GM12878 (cell line): ENCODE results near the gene MGLL. TPM values are rescaled to one million over a fixed set of nuclear protein-coding genes. Genes with fewer than 3 reads are reported as not detected.

Experiments used
- ATAC-seq: fragments of 200-7000 bp; cut with Tn5 transposase; 3 replicates; pipeline ENCODE4 v1.9.1; 2020; ENCODE audit warnings: mild to moderate bottlenecking, moderate library complexity
- BruUV-seq: library from RNA; stranded (reverse); fragments of 400-500 nt; replicated peaks from 2 replicates; lab custom pipeline; 2021; lab: Mats Ljungman, UMichigan
- CTCF ChIA-PET: fragments of 300-600 bp; sonication (Branson Sonifier 250); formaldehyde crosslinking; extraction: SDS; loops from one replicate; lab custom pipeline; 2021; ENCODE audit warnings: inconsistent platforms; lab: Yijun Ruan, JAX
- POLR2A ChIA-PET: fragments of 350-600 bp; formaldehyde crosslinking; extraction: SDS; loops from one replicate; lab custom pipeline; 2021; ENCODE audit warnings: inconsistent platforms; lab: Charles Lee
- RAD21 ChIA-PET: fragments of 300-600 bp; sonication (Branson Sonifier 250); formaldehyde crosslinking; loops from one replicate; lab custom pipeline; 2023; ENCODE audit warnings: antibody characterized with exemption; ENCODE audit not compliant: unreplicated experiment; lab: Charles Lee
- SMC1A ChIA-PET: fragments of 300-600 bp; sonication (Branson Sonifier 250); formaldehyde crosslinking; loops from one replicate; lab custom pipeline; 2023; ENCODE audit not compliant: unreplicated experiment, uncharacterized antibody; lab: Charles Lee
- DNase-seq: peaks from one replicate; pipeline ENCODE4 v3.0.0-alpha.2; 2011; ENCODE audit warnings: low read depth, low spot score
- FAIRE-seq: peaks from 3 replicates; lab custom pipeline; 2011; peaks lifted over from hg19 to GRCh38; lab: Jason Lieb, UNC
- H2AFZ ChIP-seq: 2 replicates; pipeline ENCODE4 v1.6.0; 2011; ENCODE audit warnings: low read depth, low read length, control low read depth; ENCODE audit not compliant: control insufficient read depth
- H3K27ac ChIP-seq: 2 replicates; pipeline ENCODE4 v1.5.1; 2011; ENCODE audit warnings: control low read depth; ENCODE audit not compliant: control insufficient read depth, insufficient read depth
- H3K27me3 ChIP-seq, 2 experiments: replicated peaks in 1 of 2; 2 replicates each; pipeline versions ENCODE4 v1.6.0 to v1.6.1; 2011; ENCODE audit warnings: low read length in 1 of 2; ENCODE audit not compliant: control insufficient read depth in 2 of 2, insufficient read depth in 2 of 2
- H3K36me3 ChIP-seq, 2 experiments: 2 replicates each; pipeline ENCODE4 v1.5.1; 2011; ENCODE audit warnings: low read length in 1 of 2; ENCODE audit not compliant: control insufficient read depth in 2 of 2, insufficient read depth in 2 of 2
- H3K4me1 ChIP-seq: 2 replicates; pipeline ENCODE4 v1.6.1; 2011; ENCODE audit warnings: mild to moderate bottlenecking, low read length, moderate library complexity, mixed read lengths; ENCODE audit not compliant: control insufficient read depth, insufficient read depth
- H3K4me2 ChIP-seq: 2 replicates; pipeline ENCODE4 v1.6.0; 2011; ENCODE audit warnings: control low read depth; ENCODE audit not compliant: control insufficient read depth, insufficient read depth
- H3K4me3 ChIP-seq: fragments of 200-600 bp; sonication (generic); 2 replicates; pipeline ENCODE4 v1.5.1; 2016
- H3K79me2 ChIP-seq: 2 replicates; pipeline ENCODE4 v1.6.0; 2011; ENCODE audit warnings: low read length; ENCODE audit not compliant: control insufficient read depth, insufficient read depth
- H3K9ac ChIP-seq: 2 replicates; pipeline ENCODE4 v1.8.0; 2011; ENCODE audit warnings: low read length, control low read depth, mixed read lengths; ENCODE audit not compliant: control insufficient read depth, insufficient read depth
- H3K9me3 ChIP-seq: replicated peaks from 3 replicates; pipeline ENCODE4 v1.5.1; 2011; ENCODE audit warnings: mild to moderate bottlenecking, low read length; ENCODE audit not compliant: control insufficient read depth, insufficient read depth
- H4K20me1 ChIP-seq: 2 replicates; pipeline ENCODE4 v1.6.0; 2011; ENCODE audit not compliant: control insufficient read depth, insufficient read depth
- CHD1 ChIP-seq: IDR thresholded peaks from 2 replicates; pipeline ENCODE4 v1.6.1; 2012; ENCODE audit warnings: low read depth, low read length, improper control_type of control experiment
- HDGF ChIP-seq: fragments of 450-650 bp; IDR thresholded peaks from 2 replicates; pipeline ENCODE4 v1.6.1; 2016; ENCODE audit warnings: antibody characterized with exemption
- KAT2A ChIP-seq: conservative IDR thresholded peaks from 2 replicates; pipeline ENCODE4 v1.6.1; 2011; ENCODE audit warnings: low read depth, low read length; ENCODE audit not compliant: control insufficient read depth
- MEF2B ChIP-seq: fragments of 450-650 bp; IDR thresholded peaks from 2 replicates; pipeline ENCODE4 v1.6.1; 2018; ENCODE audit warnings: mild to moderate bottlenecking, moderate library complexity; ENCODE audit not compliant: partially characterized antibody, poor library complexity, severe bottlenecking
- MTA2 ChIP-seq: fragments of 450-650 bp; IDR thresholded peaks from 2 replicates; pipeline ENCODE4 v1.6.1; 2016; ENCODE audit warnings: low read depth, mild to moderate bottlenecking, moderate library complexity
- NRF1 ChIP-seq: conservative IDR thresholded peaks from 2 replicates; pipeline ENCODE4 v1.6.1; 2011; ENCODE audit warnings: mild to moderate bottlenecking, low read depth, low read length, improper control_type of control experiment
- SMARCA5 ChIP-seq: fragments of 450-650 bp; IDR thresholded peaks from 2 replicates; pipeline ENCODE4 v1.6.1; 2017; ENCODE audit warnings: mild to moderate bottlenecking
- SP1 ChIP-seq: IDR thresholded peaks from one replicate; pipeline ENCODE4 v1.6.1; 2011; ENCODE audit warnings: low read depth, low read length
- TCF7 ChIP-seq: IDR thresholded peaks from 2 replicates; pipeline ENCODE4 v1.6.1; 2014; ENCODE audit warnings: antibody characterized with exemption, borderline replicate concordance
- YY1 ChIP-seq: IDR thresholded peaks from 2 replicates; pipeline ENCODE4 v1.6.1; 2011; ENCODE audit warnings: low read depth, mild to moderate bottlenecking, low read length
- ZNF207 ChIP-seq: fragments of 450-650 bp; IDR thresholded peaks from 2 replicates; pipeline ENCODE4 v1.6.1; 2014; ENCODE audit warnings: antibody characterized with exemption, mild to moderate bottlenecking, borderline replicate concordance
- ZZZ3 ChIP-seq: IDR thresholded peaks from 2 replicates; pipeline ENCODE4 v1.6.1; 2011; ENCODE audit warnings: low read depth; ENCODE audit not compliant: control insufficient read depth, insufficient read length
- WGBS: methylation state at CpG from one replicate; pipeline ENCODE4 v1.1.6; 2016; ENCODE audit warnings: low lambda C conversion rate; ENCODE audit not compliant: insufficient replicate concordance, insufficient coverage; ENCODE audit errors: missing lambda C conversion rate; 5-methylcytosine and 5-hydroxymethylcytosine counted together
- in situ Hi-C: fragments of 300-500 bp; cut with MboI; formaldehyde crosslinking; loops from 9 replicates; pipeline ENCODE4 v1.14.3; 2018; ENCODE audit warnings: mixed read lengths
- intact Hi-C: fragments of 100-400 bp; cut with micrococcal nuclease; formaldehyde crosslinking; loops from one replicate; pipeline ENCODE4 v1.14.2; 2022; ENCODE audit not compliant: unreplicated experiment
- polyA plus RNA-seq, 11 experiments: library from polyadenylated mRNA; depleted of rRNA in 4 of 11; unstranded in 6 of 11; stranded (reverse) in 5 of 11; fragments of >200 nt; fragmentation: Nextera tagmentation in 4 of 11; fragmentation: Illumina TruSeq in 1 of 11; extraction: Ambion mirVana in 4 of 11; extraction: Trizol in 1 of 11; gene quantifications; 1 replicate in 1 of 11; 2 replicates in 10 of 11; pipeline versions ENCODE4 v1.2.1 to v1.2.3, GENCODE V29; 2011 to 2016; ENCODE audit warnings: inconsistent platforms in 2 of 11, missing spikeins in 2 of 11, low read depth in 1 of 11
- total RNA-seq, 4 experiments: library from RNA; depleted of rRNA in 3 of 4; stranded (reverse); fragments of >200 nt in 3 of 4; fragmentation: Illumina TruSeq in 1 of 4; extraction: Trizol in 1 of 4; gene quantifications; 2 replicates each; pipeline versions ENCODE4 v1.2.1 to v1.2.3, GENCODE V29; 2013 to 2021
- TF ChIP-seq, protein P1 (sequence below): IDR thresholded peaks from 2 replicates; pipeline ENCODE4 v1.6.1; 2012; ENCODE audit warnings: low read length, inconsistent platforms
- TF ChIP-seq, protein P2 (sequence below): fragments of 450-650 bp; IDR thresholded peaks from 2 replicates; pipeline ENCODE4 v1.6.1; 2017; ENCODE audit warnings: antibody characterized with exemption, mild to moderate bottlenecking, moderate library complexity
- TF ChIP-seq, protein P3 (sequence below): fragments of 450-650 bp; IDR thresholded peaks from 2 replicates; pipeline ENCODE4 v1.6.1; 2017; ENCODE audit warnings: mild to moderate bottlenecking, moderate library complexity

MGLL gene
- total and polyA plus RNA-seq, 10 of the 15 experiments (the other 5 are each of a cell fraction or from before 2014, with no cell fraction given), result 44.9 to 177 (median 72.9) TPM

DNA sequence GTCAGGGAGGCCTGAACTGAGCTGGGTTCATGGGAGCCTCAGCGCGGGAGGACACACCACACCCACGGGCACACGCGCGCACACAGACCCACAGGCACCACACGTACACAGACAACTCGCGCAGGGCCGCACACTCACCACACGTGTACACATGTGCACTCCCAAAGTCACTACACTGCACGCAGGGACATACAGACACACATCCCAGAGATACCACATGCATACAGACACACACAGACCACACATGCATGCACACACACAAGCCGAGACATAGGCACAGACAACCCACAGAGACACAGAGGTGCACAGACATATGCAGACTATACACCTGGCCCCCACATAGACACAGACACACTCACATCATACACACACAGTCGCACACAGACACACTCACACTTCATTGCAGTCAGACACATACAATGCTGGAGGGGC, 1.1 kb upstream of the MGLL start:
- Histone ChIP-seq H3K9ac (peak overlapping the region; percentile 48; the same call in 1 of the 2 replicates), H3K79me2 (peaks cover 28% of the 10 kb centered on the region), H3K27ac (no peak overlapping the region), H3K36me3 (no peaks in the 10 kb centered on the region), H3K4me2 (peak overlapping the region; percentile 94), H3K4me1 (peaks cover 7% of the 10 kb centered on the region), H2AFZ (peak overlapping the region; percentile 68), H3K9me3 (peaks cover 3% of the 10 kb centered on the region), H4K20me1 (no peaks in the 10 kb centered on the region), H3K4me3 (peak overlapping the region; percentile 26), H3K27me3 (no peaks in the 10 kb centered on the region)
- ChIA-PET POLR2A (interaction anchor here (0.9 to 5.2 kb wide), 7 partner anchors 11 to 135 kb away, joined by 3 to 55 read pairs (median 7); no protein-coding TSS in a partner anchor), SMC1A (interaction anchor here (1.0 to 11.5 kb wide), 3 partner anchors 11 to 152 kb away, joined by 3 to 116 read pairs (median 106); no protein-coding TSS in a partner anchor), RAD21 (interaction anchor here (0.6 to 6.2 kb wide), 13 partner anchors 12 to 172 kb away, joined by 3 to 91 read pairs (median 6); no protein-coding TSS in a partner anchor), CTCF (interaction anchor here (0.8 to 7.8 kb wide), 10 partner anchors 11 to 177 kb away, joined by 3 to 73 read pairs (median 4); no protein-coding TSS in a partner anchor)
- FAIRE-seq (no peak), ATAC-seq (no peak), DNase-seq (no peak)
- intact Hi-C loops (loop anchor here (1.0 to 5.0 kb wide), 4 partner anchors 12 to 231 kb away; partner anchors contain the start of gene TPRA1), in situ Hi-C loops (no loop called here)
- BruUV-seq, result no TSS peak
- 4% methylated on average over 14 of the region's 14 CpGs for whole genome bisulfite sequencing
- TF ChIP-seq, protein P1, sequence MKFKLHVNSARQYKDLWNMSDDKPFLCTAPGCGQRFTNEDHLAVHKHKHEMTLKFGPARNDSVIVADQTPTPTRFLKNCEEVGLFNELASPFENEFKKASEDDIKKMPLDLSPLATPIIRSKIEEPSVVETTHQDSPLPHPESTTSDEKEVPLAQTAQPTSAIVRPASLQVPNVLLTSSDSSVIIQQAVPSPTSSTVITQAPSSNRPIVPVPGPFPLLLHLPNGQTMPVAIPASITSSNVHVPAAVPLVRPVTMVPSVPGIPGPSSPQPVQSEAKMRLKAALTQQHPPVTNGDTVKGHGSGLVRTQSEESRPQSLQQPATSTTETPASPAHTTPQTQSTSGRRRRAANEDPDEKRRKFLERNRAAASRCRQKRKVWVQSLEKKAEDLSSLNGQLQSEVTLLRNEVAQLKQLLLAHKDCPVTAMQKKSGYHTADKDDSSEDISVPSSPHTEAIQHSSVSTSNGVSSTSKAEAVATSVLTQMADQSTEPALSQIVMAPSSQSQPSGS, result no peak
- TF ChIP-seq SMARCA5 (no peak; the same call in 1 of the 2 replicates), MEF2B (no peak), NRF1 (no peak), HDGF (peak; percentile 98), SP1 (no peak), KAT2A (no peak), YY1 (no peak), CHD1 (no peak), ZNF207 (no peak), TCF7 (no peak), MTA2 (no peak), ZZZ3 (no peak)
- TF ChIP-seq, protein P2, sequence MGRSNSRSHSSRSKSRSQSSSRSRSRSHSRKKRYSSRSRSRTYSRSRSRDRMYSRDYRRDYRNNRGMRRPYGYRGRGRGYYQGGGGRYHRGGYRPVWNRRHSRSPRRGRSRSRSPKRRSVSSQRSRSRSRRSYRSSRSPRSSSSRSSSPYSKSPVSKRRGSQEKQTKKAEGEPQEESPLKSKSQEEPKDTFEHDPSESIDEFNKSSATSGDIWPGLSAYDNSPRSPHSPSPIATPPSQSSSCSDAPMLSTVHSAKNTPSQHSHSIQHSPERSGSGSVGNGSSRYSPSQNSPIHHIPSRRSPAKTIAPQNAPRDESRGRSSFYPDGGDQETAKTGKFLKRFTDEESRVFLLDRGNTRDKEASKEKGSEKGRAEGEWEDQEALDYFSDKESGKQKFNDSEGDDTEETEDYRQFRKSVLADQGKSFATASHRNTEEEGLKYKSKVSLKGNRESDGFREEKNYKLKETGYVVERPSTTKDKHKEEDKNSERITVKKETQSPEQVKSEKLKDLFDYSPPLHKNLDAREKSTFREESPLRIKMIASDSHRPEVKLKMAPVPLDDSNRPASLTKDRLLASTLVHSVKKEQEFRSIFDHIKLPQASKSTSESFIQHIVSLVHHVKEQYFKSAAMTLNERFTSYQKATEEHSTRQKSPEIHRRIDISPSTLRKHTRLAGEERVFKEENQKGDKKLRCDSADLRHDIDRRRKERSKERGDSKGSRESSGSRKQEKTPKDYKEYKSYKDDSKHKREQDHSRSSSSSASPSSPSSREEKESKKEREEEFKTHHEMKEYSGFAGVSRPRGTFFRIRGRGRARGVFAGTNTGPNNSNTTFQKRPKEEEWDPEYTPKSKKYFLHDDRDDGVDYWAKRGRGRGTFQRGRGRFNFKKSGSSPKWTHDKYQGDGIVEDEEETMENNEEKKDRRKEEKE, result no peak
- TF ChIP-seq, protein P3, sequence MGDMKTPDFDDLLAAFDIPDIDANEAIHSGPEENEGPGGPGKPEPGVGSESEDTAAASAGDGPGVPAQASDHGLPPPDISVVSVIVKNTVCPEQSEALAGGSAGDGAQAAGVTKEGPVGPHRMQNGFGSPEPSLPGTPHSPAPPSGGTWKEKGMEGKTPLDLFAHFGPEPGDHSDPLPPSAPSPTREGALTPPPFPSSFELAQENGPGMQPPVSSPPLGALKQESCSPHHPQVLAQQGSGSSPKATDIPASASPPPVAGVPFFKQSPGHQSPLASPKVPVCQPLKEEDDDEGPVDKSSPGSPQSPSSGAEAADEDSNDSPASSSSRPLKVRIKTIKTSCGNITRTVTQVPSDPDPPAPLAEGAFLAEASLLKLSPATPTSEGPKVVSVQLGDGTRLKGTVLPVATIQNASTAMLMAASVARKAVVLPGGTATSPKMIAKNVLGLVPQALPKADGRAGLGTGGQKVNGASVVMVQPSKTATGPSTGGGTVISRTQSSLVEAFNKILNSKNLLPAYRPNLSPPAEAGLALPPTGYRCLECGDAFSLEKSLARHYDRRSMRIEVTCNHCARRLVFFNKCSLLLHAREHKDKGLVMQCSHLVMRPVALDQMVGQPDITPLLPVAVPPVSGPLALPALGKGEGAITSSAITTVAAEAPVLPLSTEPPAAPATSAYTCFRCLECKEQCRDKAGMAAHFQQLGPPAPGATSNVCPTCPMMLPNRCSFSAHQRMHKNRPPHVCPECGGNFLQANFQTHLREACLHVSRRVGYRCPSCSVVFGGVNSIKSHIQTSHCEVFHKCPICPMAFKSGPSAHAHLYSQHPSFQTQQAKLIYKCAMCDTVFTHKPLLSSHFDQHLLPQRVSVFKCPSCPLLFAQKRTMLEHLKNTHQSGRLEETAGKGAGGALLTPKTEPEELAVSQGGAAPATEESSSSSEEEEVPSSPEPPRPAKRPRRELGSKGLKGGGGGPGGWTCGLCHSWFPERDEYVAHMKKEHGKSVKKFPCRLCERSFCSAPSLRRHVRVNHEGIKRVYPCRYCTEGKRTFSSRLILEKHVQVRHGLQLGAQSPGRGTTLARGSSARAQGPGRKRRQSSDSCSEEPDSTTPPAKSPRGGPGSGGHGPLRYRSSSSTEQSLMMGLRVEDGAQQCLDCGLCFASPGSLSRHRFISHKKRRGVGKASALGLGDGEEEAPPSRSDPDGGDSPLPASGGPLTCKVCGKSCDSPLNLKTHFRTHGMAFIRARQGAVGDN, result no peak
